ENCODE data around the gene C1orf74. TPM values are rescaled to one million over a fixed set of nuclear protein-coding genes. Genes with fewer than 3 reads are reported as not detected.

C1orf74 gene
- total RNA-seq, 2 experiments from 2014 or later, result 2.8 to 3.0 TPM

DNA sequence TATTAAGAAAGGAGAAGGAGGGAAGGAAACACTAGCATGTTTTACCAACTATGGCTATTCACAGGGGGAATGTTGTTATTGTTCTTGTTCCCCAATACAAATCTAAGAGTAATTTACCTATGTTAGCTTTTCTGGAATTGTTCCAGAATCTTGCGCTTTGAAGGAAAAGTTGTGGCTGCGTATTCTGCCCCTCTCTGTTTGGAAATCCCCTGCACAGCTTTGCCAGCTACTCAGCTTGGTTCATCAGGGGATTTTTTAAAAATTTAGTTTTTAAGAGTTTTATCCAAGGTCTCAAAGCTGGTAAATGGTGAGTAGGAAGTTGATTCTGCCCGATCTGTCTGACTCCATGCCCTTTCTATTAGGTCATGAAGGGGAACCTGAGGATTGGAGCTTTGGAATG, 31.1 kb upstream of the C1orf74 start:
- POLR2A ChIA-PET, result interaction anchor here (1.1 to 1.4 kb wide), 3 partner anchors 8 to 40 kb away, joined by 3 to 5 read pairs (median 4); no protein-coding TSS in a partner anchor

DNA sequence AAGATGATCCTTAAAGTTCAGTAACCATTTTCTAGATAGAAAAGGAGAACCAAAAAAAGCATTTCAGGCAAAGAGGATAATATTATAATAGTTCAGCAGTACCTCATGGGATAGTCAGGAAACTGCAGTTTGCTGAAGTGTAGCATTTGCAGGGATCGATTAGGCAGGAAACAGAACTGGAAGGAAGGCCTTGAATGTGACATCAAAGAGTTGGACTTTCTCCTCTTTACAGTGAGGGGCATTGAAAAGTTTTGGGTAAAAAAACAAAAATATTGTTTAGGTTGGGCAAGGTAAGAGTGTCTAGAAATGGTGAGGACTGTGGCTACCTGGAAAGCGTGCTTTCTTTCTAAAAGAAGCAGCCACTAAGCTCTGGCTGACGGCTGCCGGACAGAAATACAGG, 29.5 kb upstream of the C1orf74 start:
- Mint-ChIP-seq H3K27me3 (peaks cover under 1% of the 10 kb centered on the region), H3K27ac (no peak overlapping the region)

More for the DNA sequence above, 31.1 kb upstream of the C1orf74 start:
- no peak overlapping the region for H3K4me3 Mint-ChIP-seq
- H3K9me3 Mint-ChIP-seq, result no peaks in the 10 kb centered on the region
- ATAC-seq (no peak), DNase-seq (no peak)
- H3K36me3 Mint-ChIP-seq (ENCODE audit: low read depth), result no peaks in the 10 kb centered on the region
- TF ChIP-seq, protein P1, sequence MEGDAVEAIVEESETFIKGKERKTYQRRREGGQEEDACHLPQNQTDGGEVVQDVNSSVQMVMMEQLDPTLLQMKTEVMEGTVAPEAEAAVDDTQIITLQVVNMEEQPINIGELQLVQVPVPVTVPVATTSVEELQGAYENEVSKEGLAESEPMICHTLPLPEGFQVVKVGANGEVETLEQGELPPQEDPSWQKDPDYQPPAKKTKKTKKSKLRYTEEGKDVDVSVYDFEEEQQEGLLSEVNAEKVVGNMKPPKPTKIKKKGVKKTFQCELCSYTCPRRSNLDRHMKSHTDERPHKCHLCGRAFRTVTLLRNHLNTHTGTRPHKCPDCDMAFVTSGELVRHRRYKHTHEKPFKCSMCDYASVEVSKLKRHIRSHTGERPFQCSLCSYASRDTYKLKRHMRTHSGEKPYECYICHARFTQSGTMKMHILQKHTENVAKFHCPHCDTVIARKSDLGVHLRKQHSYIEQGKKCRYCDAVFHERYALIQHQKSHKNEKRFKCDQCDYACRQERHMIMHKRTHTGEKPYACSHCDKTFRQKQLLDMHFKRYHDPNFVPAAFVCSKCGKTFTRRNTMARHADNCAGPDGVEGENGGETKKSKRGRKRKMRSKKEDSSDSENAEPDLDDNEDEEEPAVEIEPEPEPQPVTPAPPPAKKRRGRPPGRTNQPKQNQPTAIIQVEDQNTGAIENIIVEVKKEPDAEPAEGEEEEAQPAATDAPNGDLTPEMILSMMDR (IDR thresholded peaks at IDR 0.05), result no peak
- peaks cover 6% of the 10 kb centered on the region for H3K27me3 Mint-ChIP-seq
- no peak overlapping the region for H3K27ac Mint-ChIP-seq
- CTCF ChIA-PET, result interaction anchor here (0.7 to 5.6 kb wide), 7 partner anchors 7 to 86 kb away, joined by 3 to 59 read pairs (median 3); partner anchors contain the start of gene UTP25
- intact Hi-C loops (cut with micrococcal nuclease), result no loop called here
- H3K4me1 Mint-ChIP-seq (ENCODE audit: low read depth), result peaks cover 12% of the 10 kb centered on the region

DNA sequence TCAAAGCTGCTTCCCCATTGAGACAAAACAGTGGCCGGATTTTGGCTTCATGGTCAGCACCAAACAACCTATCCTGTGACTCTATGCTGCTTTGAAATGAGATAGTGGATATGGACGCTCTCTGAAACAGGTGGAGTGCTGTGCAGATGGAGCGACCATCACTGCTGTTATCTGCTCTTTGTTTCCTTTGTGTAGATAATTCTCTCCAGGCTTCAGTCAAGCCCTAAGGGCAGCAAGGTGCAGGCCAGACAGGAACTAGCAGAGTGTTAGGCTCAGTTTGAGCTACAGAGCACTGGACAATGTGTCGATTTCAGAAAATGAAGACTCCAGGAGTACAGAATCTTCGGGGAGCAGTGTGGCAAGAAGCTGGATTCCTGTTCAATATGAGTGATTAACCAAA, 26.4 kb upstream of the C1orf74 start:
- POLR2A ChIA-PET, result interaction anchor here (0.8 to 1.4 kb wide), 2 partner anchors 11 to 29 kb away, joined by 3 to 4 read pairs; no protein-coding TSS in a partner anchor
- ATAC-seq, result no peak
- Mint-ChIP-seq H3K4me1 (ENCODE audit: low read depth) (peaks cover 15% of the 10 kb centered on the region), H3K9me3 (no peaks in the 10 kb centered on the region), H3K27ac (no peak overlapping the region), H3K4me3 (no peak overlapping the region), H3K36me3 (ENCODE audit: low read depth) (no peaks in the 10 kb centered on the region), H3K27me3 (no peaks in the 10 kb centered on the region)
- intact Hi-C loops (cut with micrococcal nuclease), result no loop called here
- CTCF ChIA-PET, result interaction anchor here (1.2 to 5.6 kb wide), 2 partner anchors 12 to 13 kb away, joined by 3 to 59 read pairs; no protein-coding TSS in a partner anchor
- TF ChIP-seq, protein P1 (IDR thresholded peaks at IDR 0.05), result no peak
- no peak for DNase-seq

More for the DNA sequence above, 29.5 kb upstream of the C1orf74 start:
- ATAC-seq (no peak), DNase-seq (no peak)
- Mint-ChIP-seq H3K36me3 (ENCODE audit: low read depth) (no peaks in the 10 kb centered on the region), H3K4me3 (no peak overlapping the region), H3K9me3 (no peaks in the 10 kb centered on the region), H3K4me1 (ENCODE audit: low read depth) (peaks cover 12% of the 10 kb centered on the region)
- intact Hi-C loops (cut with micrococcal nuclease), result no loop called here
- TF ChIP-seq, protein P1 (IDR thresholded peaks at IDR 0.05), result no peak
- ChIA-PET POLR2A (interaction anchor here (0.7 kb wide), 1 partner anchor 13 kb away, joined by 3 read pairs; no protein-coding TSS in a partner anchor), CTCF (interaction anchor here (4.7 to 5.6 kb wide), 2 partner anchors 9 to 13 kb away, joined by 24 to 59 read pairs; partner anchors contain the start of gene UTP25)

DNA sequence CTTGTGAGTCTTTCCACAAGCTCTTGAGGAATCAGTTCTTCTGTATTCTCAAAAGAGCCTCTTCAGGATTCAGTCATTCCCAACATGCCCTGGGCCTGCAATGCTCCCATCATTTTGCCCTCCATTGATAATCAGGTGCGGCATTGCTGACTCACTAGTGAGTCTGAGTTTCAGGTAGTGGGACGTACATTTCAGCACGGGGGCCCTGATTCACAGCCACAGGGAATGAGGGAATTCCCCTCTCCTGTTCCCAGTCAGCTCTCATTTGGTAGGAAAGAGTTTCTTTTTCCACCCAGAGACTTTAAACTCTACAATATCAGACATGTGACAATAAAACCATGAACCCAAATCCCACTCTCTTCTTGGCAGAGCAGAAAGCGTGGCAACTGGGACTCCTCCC, 25.3 kb upstream of the C1orf74 start:
- ChIA-PET CTCF (interaction anchor here (5.7 kb wide), 1 partner anchor 13 kb away, joined by 31 read pairs; no protein-coding TSS in a partner anchor), POLR2A (no interaction called here)
- no peak for ATAC-seq
- H3K4me3 Mint-ChIP-seq, result no peak overlapping the region
- H3K9me3 Mint-ChIP-seq, result no peaks in the 10 kb centered on the region
- H3K4me1 Mint-ChIP-seq (ENCODE audit: low read depth), result peaks cover 15% of the 10 kb centered on the region
- H3K27me3 Mint-ChIP-seq, result no peaks in the 10 kb centered on the region
- TF ChIP-seq, protein P1 (IDR thresholded peaks at IDR 0.05), result no peak
- no peaks in the 10 kb centered on the region for H3K36me3 Mint-ChIP-seq (ENCODE audit: low read depth)
- intact Hi-C loops (cut with micrococcal nuclease), result no loop called here
- no peak overlapping the region for H3K27ac Mint-ChIP-seq
- no peak for DNase-seq

DNA sequence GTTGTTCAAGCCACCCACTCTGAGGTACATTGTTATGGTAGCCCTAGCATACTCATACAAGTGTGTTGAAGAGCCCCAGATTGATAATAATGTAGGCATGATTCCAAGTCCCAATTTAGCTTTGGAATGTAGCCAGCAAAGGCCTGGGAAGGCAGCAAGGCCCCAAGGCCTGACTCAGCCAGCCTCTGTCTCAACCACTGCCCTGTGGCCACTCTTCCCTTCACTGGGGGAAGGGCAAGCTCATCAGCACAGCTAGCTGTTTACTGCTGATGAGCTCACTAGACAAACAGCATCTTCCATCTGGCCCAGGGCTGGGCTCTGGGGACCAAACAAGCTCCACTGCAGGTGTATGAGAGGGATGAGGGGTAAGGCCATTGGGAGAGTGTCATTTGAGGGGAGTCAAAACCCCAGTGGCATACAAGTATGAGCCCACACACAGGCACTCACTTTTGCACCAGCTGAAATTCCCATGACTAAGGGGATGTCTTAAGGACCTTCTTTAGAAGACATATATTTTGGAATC, 23.8 kb upstream of the C1orf74 start:
- no peaks in the 10 kb centered on the region for H3K36me3 Mint-ChIP-seq (ENCODE audit: low read depth)
- TF ChIP-seq, protein P1 (IDR thresholded peaks at IDR 0.05), result no peak

More for the DNA sequence above, 23.8 kb upstream of the C1orf74 start:
- intact Hi-C loops (cut with micrococcal nuclease), result no loop called here
- Mint-ChIP-seq H3K27me3 (peaks cover 3% of the 10 kb centered on the region), H3K4me3 (no peak overlapping the region), H3K9me3 (no peaks in the 10 kb centered on the region), H3K27ac (no peak overlapping the region), H3K4me1 (ENCODE audit: low read depth) (peaks cover 21% of the 10 kb centered on the region)
- no peak for DNase-seq
- POLR2A ChIA-PET, result interaction anchor here (0.6 to 1.2 kb wide), 3 partner anchors 11 to 30 kb away, joined by 3 to 4 read pairs (median 3); no protein-coding TSS in a partner anchor
- ATAC-seq, result no peak
- CTCF ChIA-PET, result interaction anchor here (0.9 to 5.7 kb wide), 4 partner anchors 12 to 21 kb away, joined by 3 to 31 read pairs (median 4); partner anchors contain the start of gene UTP25
